ENCODE data around the gene ZNF764. TPM values are rescaled to one million over a fixed set of nuclear protein-coding genes. Genes with fewer than 3 reads are reported as not detected.

The ZNF764 gene
- polyA plus RNA-seq, 3 donors: 3.0 to 4.8 (median 3.8) TPM

DNA sequence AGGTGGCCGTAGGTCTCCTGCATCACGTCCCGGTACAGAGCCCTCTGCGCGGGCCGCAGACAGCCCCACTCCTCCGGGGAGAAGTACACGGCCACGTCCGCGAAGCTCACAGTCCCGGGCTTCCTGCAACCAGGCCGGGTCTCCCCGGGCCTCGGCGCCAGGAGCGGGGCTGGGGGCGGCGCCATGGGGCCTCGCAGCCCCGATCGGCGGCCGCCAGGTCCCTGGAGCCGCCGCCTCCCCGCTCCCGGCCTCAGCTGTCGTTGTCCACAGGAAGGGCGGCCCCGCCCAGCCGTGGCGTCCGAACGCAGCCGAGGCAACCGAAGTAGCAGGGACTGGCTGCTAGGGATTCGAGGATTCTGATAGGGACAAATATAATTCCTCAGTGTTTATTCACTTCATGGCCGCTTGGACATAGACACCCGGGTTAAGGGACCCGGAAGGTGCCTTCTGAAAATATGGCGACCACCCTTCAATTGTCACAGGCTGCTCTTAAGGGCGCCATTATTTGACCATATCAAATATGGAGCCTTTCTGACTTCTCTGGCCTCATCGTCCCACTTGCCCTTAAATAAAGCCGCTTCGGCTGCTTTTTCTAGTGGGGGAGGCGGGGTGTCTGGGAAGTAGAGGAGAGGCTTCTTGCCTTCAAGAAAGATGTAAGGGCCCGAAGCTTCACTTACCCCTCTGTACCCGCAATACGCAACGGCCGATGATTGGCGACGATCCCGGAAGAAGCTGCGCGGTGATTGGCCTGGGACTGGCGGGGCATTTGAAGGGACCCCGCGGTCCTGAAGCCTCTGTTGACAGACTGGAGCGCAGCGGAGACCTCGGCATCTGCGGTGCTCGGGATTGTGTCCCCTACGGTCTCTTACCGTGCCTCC is 13.5 kb upstream of the ZNF764 start, which contains the start of gene ZNF688:
ZNF688 (minus strand) TSS at position 270 of the 878 bp plus-strand sequence; CDS start at position 185, 85 bp downstream.
- peak within 1 kb of the TSS; percentile 51 for H3K27ac ChIP-seq (ENCODE audit: low read depth, low read length)
- 0 to 1% (median 0%) methylated on average over 51 to 67 of the region's 67 CpGs for WGBS, 3 donors

- peak overlapping the region; percentile 51 for H3K27ac ChIP-seq (ENCODE audit: low read depth, low read length)
- WGBS, 3 donors: 8 to 10% (median 8%) methylated on average over 22 of the region's 22 CpGs
These were observed 12.7 kb upstream of the ZNF764 start for GRCh38 chr16:30570636-30571444.

DNA sequence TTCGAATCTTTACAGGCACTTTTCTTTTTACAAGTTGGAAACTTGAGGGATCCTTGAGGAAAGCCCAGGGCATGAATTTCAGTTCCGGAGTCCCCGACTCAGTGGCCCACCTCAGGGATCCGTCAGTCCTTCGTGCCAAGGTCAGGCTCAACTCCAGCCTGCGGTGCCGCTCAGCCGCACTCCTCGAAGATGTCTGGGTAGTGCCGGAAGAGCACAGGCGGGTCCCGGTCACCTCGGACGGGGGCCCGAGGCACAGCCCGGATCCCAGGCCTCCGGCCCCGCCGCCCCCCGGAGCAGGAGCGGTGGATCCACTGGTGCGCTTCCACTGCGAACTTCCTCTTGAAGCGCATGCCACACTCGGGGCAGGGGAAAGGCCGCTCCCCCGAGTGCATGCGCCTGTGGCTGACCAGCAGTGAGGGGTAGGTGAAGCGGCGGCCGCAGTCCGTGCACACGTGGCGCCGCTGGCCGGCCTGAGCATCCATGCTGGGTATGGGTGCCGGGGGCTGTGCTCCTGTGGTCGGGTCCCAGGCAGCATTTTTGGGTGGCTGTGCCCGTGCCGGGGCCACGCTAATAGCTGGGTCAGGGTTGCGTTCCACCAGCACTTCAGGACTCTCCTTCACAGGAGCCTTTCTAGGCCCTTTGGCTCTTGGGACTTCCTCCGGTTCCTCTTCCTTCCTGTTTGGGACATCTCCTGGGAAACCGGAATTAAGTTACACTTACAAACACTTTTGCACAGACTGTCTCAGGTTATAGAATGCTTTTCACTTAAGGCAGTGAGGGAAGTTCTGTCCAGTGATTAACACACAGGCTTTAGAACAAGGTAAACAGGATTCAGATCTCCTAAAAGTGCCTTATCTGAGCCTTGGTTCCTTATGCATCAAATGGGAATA is 11.8 kb upstream of the ZNF764 start:
- H3K27ac ChIP-seq (ENCODE audit: low read depth, low read length): no peak overlapping the region
- 74 to 81% (median 77%) methylated on average over 38 to 44 of the region's 44 CpGs for WGBS, 3 donors

- 96 to 97% (median 96%) methylated on average over 3 of the region's 3 CpGs for WGBS, 3 donors
- H3K27ac ChIP-seq (ENCODE audit: low read depth, low read length): no peak overlapping the region
These were observed 11.1 kb upstream of the ZNF764 start for GRCh38 chr16:30569281-30569680.

- no peak overlapping the region for H3K27ac ChIP-seq (ENCODE audit: low read depth, low read length)
- WGBS, 3 donors: 35 to 64% (median 36%) methylated on average over 6 of the region's 6 CpGs
These were observed 9.9 kb upstream of the ZNF764 start for GRCh38 chr16:30567991-30568638.

- 76 to 80% (median 77%) methylated on average over 14 of the region's 14 CpGs for WGBS, 3 donors
- H3K27ac ChIP-seq (ENCODE audit: low read depth, low read length): no peak overlapping the region
These were observed 9.2 kb upstream of the ZNF764 start for GRCh38 chr16:30567160-30567990.

DNA sequence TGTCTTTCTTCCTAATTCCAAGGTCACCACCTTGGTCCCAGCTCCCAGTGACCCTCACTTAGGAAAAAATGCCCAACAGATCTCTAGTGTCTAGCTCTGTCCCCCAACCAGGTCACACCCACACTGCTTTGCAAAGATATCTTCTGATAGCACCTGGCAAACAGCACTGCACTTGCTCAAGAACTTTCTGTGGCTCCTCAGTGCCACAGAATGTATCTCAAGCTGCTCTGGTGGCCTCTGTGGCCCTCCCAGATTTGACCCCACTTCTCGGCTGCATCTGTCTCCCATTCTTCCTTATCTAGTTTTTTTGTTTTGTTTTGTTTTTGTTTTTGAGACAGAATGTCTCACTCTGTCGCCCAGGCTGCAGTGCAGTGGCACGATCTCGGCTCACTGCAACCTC is 8.4 kb upstream of the ZNF764 start:
- no peak overlapping the region for H3K27ac ChIP-seq (ENCODE audit: low read depth, low read length)
- 88 to 92% (median 91%) methylated on average over 4 of the region's 4 CpGs for WGBS, 3 donors

GRCh38 chr16:30565984-30566383 is 7.8 kb upstream of the ZNF764 start:
- WGBS, 3 donors: 56 to 68% (median 59%) methylated on average over 8 of the region's 8 CpGs
- no peak overlapping the region for H3K27ac ChIP-seq (ENCODE audit: low read depth, low read length)

- 66 to 79% (median 74%) methylated on average over 7 of the region's 7 CpGs for WGBS, 3 donors
- no peak overlapping the region for H3K27ac ChIP-seq (ENCODE audit: low read depth, low read length)
These were observed 7.4 kb upstream of the ZNF764 start for GRCh38 chr16:30565526-30565925.

DNA sequence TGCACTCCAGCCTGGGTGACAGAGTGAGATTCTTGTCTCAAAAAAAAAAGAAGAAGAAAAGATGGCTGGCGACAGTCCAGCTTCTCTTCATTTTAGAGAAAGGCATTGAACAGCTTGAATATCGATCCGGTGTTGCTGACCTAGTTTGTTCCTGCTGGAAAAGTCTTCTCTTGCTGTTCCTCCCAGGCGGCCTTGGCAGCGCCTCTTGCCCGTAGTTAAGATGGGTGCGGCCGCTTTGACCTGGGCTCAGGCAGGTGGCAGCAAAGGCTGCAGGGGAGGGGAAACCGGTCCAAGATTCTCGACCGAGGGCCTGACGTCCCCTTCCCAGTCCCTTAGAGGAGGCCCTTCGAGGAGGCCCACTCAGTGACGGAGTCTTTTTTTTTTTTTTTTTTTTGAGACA is 3.8 kb upstream of the ZNF764 start:
- WGBS, 3 donors: 87 to 91% (median 87%) methylated on average over 14 of the region's 14 CpGs
- no peak overlapping the region for H3K27ac ChIP-seq (ENCODE audit: low read depth, low read length)

DNA sequence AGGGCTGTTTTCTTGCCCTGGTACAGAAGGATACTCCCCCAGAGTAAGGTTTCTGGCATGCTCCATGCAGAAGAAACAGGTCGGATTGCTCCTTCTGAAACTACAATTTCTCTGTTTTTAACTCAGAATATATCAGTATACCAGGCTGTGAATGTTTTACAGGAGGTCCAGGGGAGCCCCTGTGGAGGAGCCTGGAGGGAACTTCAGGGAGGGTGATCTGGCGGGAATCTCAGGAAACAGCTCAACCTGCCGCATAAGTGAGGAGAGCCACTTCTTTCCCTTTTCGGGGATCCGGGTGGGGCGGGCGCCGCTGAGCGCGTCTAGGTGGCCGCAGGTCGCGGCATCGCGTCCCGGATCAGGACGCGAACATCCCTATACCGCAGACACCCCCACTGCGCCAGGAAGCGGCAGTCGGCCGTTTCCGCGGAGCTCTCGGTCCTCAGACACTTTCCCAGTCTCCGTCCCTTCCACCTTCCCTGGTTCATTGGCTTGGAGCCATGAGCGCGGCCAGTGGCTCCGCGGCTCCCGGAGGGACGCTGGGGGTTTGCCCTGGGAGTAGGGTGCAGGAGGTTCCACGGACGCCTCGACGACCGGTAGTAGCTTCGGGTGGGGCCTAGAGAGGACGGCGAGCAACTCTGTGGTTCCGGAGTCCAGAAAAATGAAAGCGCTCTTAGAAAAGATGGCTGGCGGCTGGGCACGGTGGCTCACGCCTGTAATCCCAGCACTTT is 3.1 kb upstream of the ZNF764 start:
- 9 to 23% (median 13%) methylated on average over 45 to 46 of the region's 46 CpGs for WGBS, 3 donors
- no peak overlapping the region for H3K27ac ChIP-seq (ENCODE audit: low read depth, low read length)

DNA sequence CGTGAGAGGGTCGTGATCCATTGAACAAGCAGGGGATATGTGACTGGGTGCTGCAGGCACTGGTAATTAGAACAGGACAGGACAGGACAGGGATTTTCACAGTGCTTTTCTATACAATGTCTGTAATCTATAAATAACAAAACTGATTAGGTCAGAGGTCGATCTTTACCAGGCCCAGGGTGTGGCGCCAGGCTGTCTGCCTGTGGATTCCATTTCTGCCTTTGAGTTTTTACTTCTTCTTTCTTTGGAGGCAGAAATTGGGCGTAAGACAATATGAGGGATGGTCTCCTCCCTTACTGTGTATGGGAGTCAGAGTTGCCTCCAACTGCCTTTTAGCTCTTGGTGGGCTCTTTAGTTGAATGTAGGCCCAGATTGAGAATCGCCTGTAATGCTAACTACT is 1.5 kb upstream of the ZNF764 start:
- H3K27ac ChIP-seq (ENCODE audit: low read depth, low read length): no peak overlapping the region
- 88 to 94% (median 88%) methylated on average over 6 of the region's 6 CpGs for WGBS, 3 donors

- WGBS, 3 donors: 81 to 85% (median 85%) methylated on average over 21 of the region's 21 CpGs
- H3K27ac ChIP-seq (ENCODE audit: low read depth, low read length): no peak overlapping the region
These were observed 709 bp upstream of the ZNF764 start for GRCh38 chr16:30558789-30559377.

GRCh38 chr16:30557707-30557956 is 542 bp downstream of the ZNF764 start:
- H3K27ac ChIP-seq (ENCODE audit: low read depth, low read length): peak overlapping the region; percentile 65
- WGBS, 3 donors: 0 to 1% (median 1%) methylated on average over 17 of the region's 17 CpGs

GRCh38 chr16:30556125-30556473 is 2.1 kb downstream of the ZNF764 start:
- WGBS, 3 donors: 59 to 78% (median 72%) methylated on average over 10 of the region's 10 CpGs
- H3K27ac ChIP-seq (ENCODE audit: low read depth, low read length): no peak overlapping the region

DNA sequence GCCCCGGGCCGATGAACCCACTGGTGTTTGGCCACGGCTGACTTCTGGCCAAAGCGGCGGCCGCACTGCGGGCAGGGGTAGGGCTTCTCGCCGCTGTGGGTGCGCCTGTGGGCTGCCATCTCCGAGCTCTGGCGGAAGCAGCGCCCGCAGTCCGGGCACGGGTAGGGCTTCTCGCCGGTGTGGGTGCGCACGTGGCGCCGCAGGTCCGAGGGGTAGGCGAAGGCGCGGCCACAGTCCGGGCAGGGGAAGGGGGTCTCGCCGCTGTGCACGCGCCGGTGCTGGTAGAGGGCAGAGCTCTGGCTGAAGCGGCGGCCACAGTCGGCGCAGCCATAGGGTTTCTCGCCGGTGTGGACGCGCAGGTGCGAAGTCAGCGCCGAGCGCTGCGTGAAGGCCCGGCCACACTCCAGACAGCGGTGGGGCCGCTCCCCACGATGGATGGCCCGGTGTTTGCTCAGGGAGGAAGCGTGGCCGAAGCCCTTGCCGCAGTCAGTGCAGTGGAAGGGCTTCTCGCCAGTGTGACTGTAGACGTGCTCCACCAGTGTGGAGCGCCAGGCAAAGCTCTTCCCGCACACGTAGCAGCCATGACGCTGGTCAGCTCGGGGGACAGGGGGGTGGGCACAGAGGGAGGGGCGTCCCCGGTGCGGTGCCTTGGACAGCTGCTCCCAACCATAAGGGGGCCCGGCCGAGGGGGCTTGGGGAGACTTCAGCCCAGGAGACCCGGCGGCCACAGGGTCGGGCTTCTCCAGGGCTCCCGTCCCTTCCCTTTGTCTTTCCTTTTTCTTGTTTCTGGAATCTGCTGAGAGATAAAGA is 2.7 kb downstream of the ZNF764 start:
- 91 to 96% (median 94%) methylated on average over 68 to 69 of the region's 69 CpGs for WGBS, 3 donors
- H3K27ac ChIP-seq (ENCODE audit: low read depth, low read length): no peak overlapping the region
